ENCODE results near the gene CHRNE. TPM values are rescaled to one million over a fixed set of nuclear protein-coding genes. Genes with fewer than 3 reads are reported as not detected.
A peak's percentile ranks its signal among the peaks of the same experiment; 100 is the strongest.

Gene CHRNE
- total and polyA plus RNA-seq, 12 donors, result 0.19 to 1.6 (median 0.53) TPM

- intact Hi-C loops (cut with DNase I), result loop anchor here in 2 of 10 donors (5.0 kb wide), 2 partner anchors 39 to 51 kb away; partner anchors contain the start of genes INCA1 (in 1 of the 2) and KIF1C (in 1 of the 2)
- Histone ChIP-seq H3K4me1 (peaks cover 19 to 79% (median 59%) of the 10 kb centered on the region in 9 donors), H3K27me3 (no peaks in the 10 kb centered on the region), H3K4me3 (peak overlapping the region; percentile 67 to 100 (median 98)), H3K36me3 (peaks cover 0 to 59% (median 15%) of the 10 kb centered on the region in 9 donors), H3K27ac (peak overlapping the region in 9 of 10 donors; percentile 26 to 100 (median 99)), H3K9me3 (no peaks in the 10 kb centered on the region)
- TF ChIP-seq CTCF (IDR thresholded peaks at IDR 0.05), result no peak
- WGBS, 2 donors, result 35 to 40% methylated on average over 16 of the region's 16 CpGs
- ATAC-seq, result no peak
- DNase-seq, result no peak
Observed at GRCh38 chr17:4946312-4946976, 43.5 kb upstream of the CHRNE start.

- Histone ChIP-seq H3K36me3 (peaks cover 0 to 59% (median 15%) of the 10 kb centered on the region in 9 donors), H3K9me3 (no peaks in the 10 kb centered on the region), H3K27ac (peak overlapping the region in 6 of 10 donors; percentile 13 to 100 (median 99)), H3K27me3 (no peaks in the 10 kb centered on the region), H3K4me3 (peak overlapping the region in 8 of 10 donors; percentile 91 to 100 (median 98)), H3K4me1 (peaks cover 23 to 80% (median 65%) of the 10 kb centered on the region in 9 donors)
- intact Hi-C loops (cut with DNase I), result loop anchor here in 2 of 10 donors (5.0 kb wide), 2 partner anchors 39 to 51 kb away; partner anchors contain the start of genes INCA1 (in 1 of the 2) and KIF1C (in 1 of the 2)
- DNase-seq (no peak), ATAC-seq (no peak)
- WGBS, 2 donors, result 45 to 47% methylated on average over 4 of the region's 4 CpGs
- no peak for TF ChIP-seq CTCF (IDR thresholded peaks at IDR 0.05)
Observed at GRCh38 chr17:4945944-4946280, 43.0 kb upstream of the CHRNE start.

GRCh38 chr17:4945176-4945943 is 42.5 kb upstream of the CHRNE start:
- intact Hi-C loops (cut with DNase I), result loop anchor here in 2 of 10 donors (5.0 kb wide), 2 partner anchors 38 to 52 kb away; partner anchors contain the start of genes INCA1 (in 1 of the 2) and KIF1C (in 1 of the 2)
- TF ChIP-seq CTCF (IDR thresholded peaks at IDR 0.05), result no peak
- Histone ChIP-seq H3K4me1 (peaks cover 22 to 75% (median 63%) of the 10 kb centered on the region in 9 donors), H3K36me3 (peaks cover 0 to 59% (median 15%) of the 10 kb centered on the region in 9 donors), H3K27me3 (no peaks in the 10 kb centered on the region), H3K27ac (peak overlapping the region in 9 of 10 donors; percentile 13 to 100 (median 46)), H3K9me3 (no peaks in the 10 kb centered on the region), H3K4me3 (peak overlapping the region in 6 of 10 donors; percentile 6 to 100 (median 55))
- ATAC-seq (peak in 2 of 8 donors; percentile 23 to 29), DNase-seq (peak; percentile 49 to 68)
- 50 to 58% methylated on average over 7 of the region's 7 CpGs for WGBS, 2 donors

GRCh38 chr17:4944554-4945175 is 41.8 kb upstream of the CHRNE start:
- Histone ChIP-seq H3K9me3 (no peaks in the 10 kb centered on the region), H3K4me3 (peak overlapping the region in 3 of 10 donors; percentile 15 to 100 (median 95)), H3K4me1 (peaks cover 18 to 71% (median 57%) of the 10 kb centered on the region in 9 donors), H3K36me3 (peaks cover 0 to 59% (median 15%) of the 10 kb centered on the region in 9 donors), H3K27me3 (no peaks in the 10 kb centered on the region), H3K27ac (peak overlapping the region in 8 of 10 donors; percentile 14 to 100 (median 72))
- DNase-seq (no peak), ATAC-seq (no peak)
- TF ChIP-seq CTCF (IDR thresholded peaks at IDR 0.05), result no peak
- WGBS, 2 donors, result 64 to 65% methylated on average over 8 of the region's 8 CpGs
- intact Hi-C loops (cut with DNase I), result loop anchor here in 3 of 10 donors (5.0 kb wide), 3 partner anchors 37 to 53 kb away; partner anchors contain the start of genes CAMTA2 (in 2 of the 3), INCA1 (in 1 of the 3) and KIF1C (in 1 of the 3)

All from heart right ventricle (tissue), 16 donors.